Neutrophil (primary cell): Measurements from ENCODE around the gene SCAND1.

Experiments
- H3K27ac ChIP-seq: fragments of 200-600 bp; sonication (generic); 2 replicates; pipeline ENCODE4 v1.5.1; 2016; ENCODE audit warnings: mild to moderate bottlenecking, moderate library complexity
- H3K27me3 ChIP-seq: fragments of 200-600 bp; sonication (generic); 2 replicates; pipeline ENCODE4 v1.6.0; 2016; ENCODE audit warnings: mild to moderate bottlenecking
- H3K36me3 ChIP-seq: fragments of 200-600 bp; sonication (generic); 2 replicates; pipeline ENCODE4 v1.5.1; 2017
- H3K4me1 ChIP-seq, 2 experiments: fragments of 200-600 bp in 1 of 2; sonication (generic) in 1 of 2; 1 replicate in 1 of 2; 2 replicates in 1 of 2; pipeline versions ENCODE4 v1.5.1 to v1.6.1; 2013 to 2016; ENCODE audit warnings: low read depth in 1 of 2, low read length in 1 of 2, mild to moderate bottlenecking in 1 of 2, moderate library complexity in 1 of 2; ENCODE audit not compliant: control insufficient read depth in 1 of 2, insufficient read depth in 1 of 2
- H3K4me3 ChIP-seq, 2 experiments: fragments of 200-600 bp in 1 of 2; sonication (generic) in 1 of 2; 1 replicate in 1 of 2; 2 replicates in 1 of 2; pipeline ENCODE4 v1.5.1; 2013 to 2016; ENCODE audit warnings: low read depth in 1 of 2, low read length in 1 of 2, mild to moderate bottlenecking in 1 of 2, moderate library complexity in 1 of 2
- H3K9me3 ChIP-seq: fragments of 200-600 bp; sonication (generic); 2 replicates; pipeline ENCODE4 v1.5.1; 2016
- CTCF ChIP-seq: fragments of 200-600 bp; sonication (generic); IDR thresholded peaks from 2 replicates; pipeline ENCODE4 v1.5.1; 2016; ENCODE audit warnings: antibody characterized with exemption

Gene SCAND1

GRCh38 chr20:35934050-35934449, 20.3 kb downstream of the SCAND1 start:
- Histone ChIP-seq H3K9me3 (no peaks in the 10 kb centered on the region), H3K36me3 (peaks cover 73% of the 10 kb centered on the region), H3K27me3 (no peaks in the 10 kb centered on the region), H3K4me3 (no peak overlapping the region), H3K27ac (no peak overlapping the region), H3K4me1 (no peaks in the 10 kb centered on the region)
- no peak for TF ChIP-seq CTCF

- Histone ChIP-seq H3K27ac (no peak overlapping the region), H3K36me3 (peaks cover 65% of the 10 kb centered on the region), H3K9me3 (no peaks in the 10 kb centered on the region), H3K4me1 (no peaks in the 10 kb centered on the region), H3K4me3 (no peak overlapping the region), H3K27me3 (no peaks in the 10 kb centered on the region)
- TF ChIP-seq CTCF = no peak
These were observed 25.0 kb downstream of the SCAND1 start for GRCh38 chr20:35929301-35929700.

- no peak overlapping the region for H3K27ac ChIP-seq
- H3K4me1 ChIP-seq = no peaks in the 10 kb centered on the region
- H3K9me3 ChIP-seq = no peaks in the 10 kb centered on the region
- H3K4me3 ChIP-seq = no peak overlapping the region
- no peaks in the 10 kb centered on the region for H3K27me3 ChIP-seq
- H3K36me3 ChIP-seq = peaks cover 72% of the 10 kb centered on the region
- TF ChIP-seq CTCF = no peak
These were observed 33.8 kb downstream of the SCAND1 start for GRCh38 chr20:35920523-35920922.

- Histone ChIP-seq H3K27me3 (no peaks in the 10 kb centered on the region), H3K36me3 (peaks cover 94% of the 10 kb centered on the region), H3K4me1 (no peaks in the 10 kb centered on the region), H3K9me3 (no peaks in the 10 kb centered on the region), H3K27ac (no peak overlapping the region), H3K4me3 (no peak overlapping the region)
- TF ChIP-seq CTCF = no peak
These were observed 36.3 kb downstream of the SCAND1 start for GRCh38 chr20:35918021-35918420.

- Histone ChIP-seq H3K9me3 (no peaks in the 10 kb centered on the region), H3K36me3 (peaks cover 94% of the 10 kb centered on the region), H3K4me3 (no peak overlapping the region), H3K27ac (no peak overlapping the region), H3K27me3 (no peaks in the 10 kb centered on the region), H3K4me1 (no peaks in the 10 kb centered on the region)
- no peak for TF ChIP-seq CTCF
These were observed 37.2 kb downstream of the SCAND1 start for GRCh38 chr20:35917077-35917476.

- no peaks in the 10 kb centered on the region for H3K4me1 ChIP-seq
- H3K9me3 ChIP-seq = no peaks in the 10 kb centered on the region
- no peak overlapping the region for H3K27ac ChIP-seq
- no peaks in the 10 kb centered on the region for H3K27me3 ChIP-seq
- no peak for TF ChIP-seq CTCF
- H3K36me3 ChIP-seq = peaks cover 77% of the 10 kb centered on the region
- H3K4me3 ChIP-seq = no peak overlapping the region
These were observed 41.4 kb downstream of the SCAND1 start for GRCh38 chr20:35912881-35913280.
